WTC11 (cell line): ENCODE data around the gene TASP1. TPM values are rescaled to one million over a fixed set of nuclear protein-coding genes. Genes with fewer than 3 reads are reported as not detected.

Experiments used
- ATAC-seq: fragments of 200-7000 bp; cut with Tn5 transposase; 2 replicates; pipeline ENCODE4 v1.10.0; 2021; ENCODE audit warnings: mild to moderate bottlenecking, moderate library complexity
- CTCF ChIA-PET: fragments of 300-600 bp; sonication (Branson Sonifier 250); formaldehyde crosslinking; loops from one replicate; lab custom pipeline; 2021; ENCODE audit warnings: antibody characterized with exemption; lab: Charles Lee
- POLR2A ChIA-PET: fragments of 350-600 bp; sonication (Branson Sonifier 250); formaldehyde crosslinking; loops from one replicate; lab custom pipeline; 2021; ENCODE audit warnings: antibody characterized with exemption; lab: Charles Lee
- DNase-seq: peaks from one replicate; pipeline ENCODE4 v3.0.0; 2021; ENCODE audit warnings: low spot score
- H3K27ac Mint-ChIP-seq: 2 replicates; pipeline ENCODE4 v1.8.0; 2021; ENCODE audit warnings: mixed read lengths
- H3K27me3 Mint-ChIP-seq: 2 replicates; pipeline ENCODE4 v1.8.0; 2021; ENCODE audit warnings: low read depth, mild to moderate bottlenecking, moderate library complexity, mixed read lengths
- H3K36me3 Mint-ChIP-seq: 2 replicates; pipeline ENCODE4 v1.8.0; 2021; ENCODE audit warnings: mixed read lengths
- H3K4me1 Mint-ChIP-seq: 2 replicates; pipeline ENCODE4 v1.8.0; 2022; ENCODE audit warnings: mixed read lengths
- H3K4me3 Mint-ChIP-seq: 2 replicates; pipeline ENCODE4 v1.8.0; 2021; ENCODE audit warnings: mild to moderate bottlenecking, moderate library complexity, mixed read lengths
- H3K9me3 Mint-ChIP-seq: 2 replicates; pipeline ENCODE4 v1.8.0; 2021; ENCODE audit warnings: mixed read lengths
- ATF1 ChIP-seq: sonication (generic); formaldehyde crosslinking; IDR thresholded peaks from 2 replicates; pipeline ENCODE4 v1.8.1; 2023; ENCODE audit warnings: mild to moderate bottlenecking, moderate library complexity, missing genetic modification reagents
- OVOL2 ChIP-seq: fragments of 250-450 bp; sonication (Bioruptor Pico); IDR thresholded peaks from 2 replicates; pipeline ENCODE4 v1.9.0; 2021; ENCODE audit warnings: mild to moderate bottlenecking, borderline replicate concordance
- TP53 ChIP-seq: sonication (generic); formaldehyde crosslinking; IDR thresholded peaks from 2 replicates; pipeline ENCODE4 v1.8.1; 2023; ENCODE audit warnings: mild to moderate bottlenecking, missing genetic modification reagents
- ZNF317 ChIP-seq: sonication (generic); formaldehyde crosslinking; IDR thresholded peaks from 2 replicates; pipeline ENCODE4 v1.8.1; 2023; ENCODE audit warnings: low read depth, mild to moderate bottlenecking, moderate library complexity, missing genetic modification reagents, borderline replicate concordance
- total RNA-seq: library from RNA; stranded (reverse); gene quantifications from 3 replicates; pipeline ENCODE4 v1.2.3, GENCODE V29; 2021
- TF ChIP-seq, protein P1 (sequence below): sonication (generic); formaldehyde crosslinking; IDR thresholded peaks from 2 replicates; pipeline ENCODE4 v1.8.1; 2023; ENCODE audit warnings: mild to moderate bottlenecking, missing genetic modification reagents
- TF ChIP-seq, protein P2 (sequence below): fragments of 250-450 bp; sonication (Bioruptor Pico); IDR thresholded peaks from 2 replicates; pipeline ENCODE4 v1.9.0; 2021; ENCODE audit warnings: mild to moderate bottlenecking
- TF ChIP-seq, protein P3 (sequence below): fragments of 250-450 bp; sonication (Bioruptor Pico); IDR thresholded peaks from 2 replicates; pipeline ENCODE4 v1.8.0; 2021; ENCODE audit warnings: mild to moderate bottlenecking
- TF ChIP-seq, protein P4 (sequence below): sonication (generic); formaldehyde crosslinking; IDR thresholded peaks from 2 replicates; pipeline ENCODE4 v1.8.0; 2022; ENCODE audit warnings: missing genetic modification reagents
- TF ChIP-seq, protein P5 (sequence below): sonication (generic); formaldehyde crosslinking; IDR thresholded peaks from 2 replicates; pipeline ENCODE4 v1.8.0; 2023; ENCODE audit warnings: missing genetic modification reagents, mild to moderate bottlenecking, borderline replicate concordance

TASP1 gene
- total RNA-seq, 1 experiment from 2014 or later: 12.4 TPM

DNA sequence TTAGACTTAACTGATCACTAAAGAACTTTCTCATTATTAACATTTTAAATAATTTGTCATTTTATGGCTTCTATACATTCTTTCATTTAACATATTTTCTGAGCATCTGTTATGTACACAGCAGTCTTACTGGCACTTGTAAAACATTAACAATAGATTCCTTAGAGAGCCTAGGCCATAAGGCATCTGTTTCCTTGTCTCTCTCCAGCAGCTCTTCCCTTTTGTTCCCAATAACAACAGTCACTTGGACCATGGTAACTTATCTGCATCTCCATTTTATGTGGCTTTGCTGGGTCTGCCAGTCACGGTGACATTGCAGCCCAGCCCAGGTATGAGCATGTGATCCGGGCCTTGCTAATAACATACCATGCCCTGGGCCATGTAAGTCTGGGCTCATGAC, 11.7 kb upstream of the TASP1 start (continued):
- TF ChIP-seq, protein P1, sequence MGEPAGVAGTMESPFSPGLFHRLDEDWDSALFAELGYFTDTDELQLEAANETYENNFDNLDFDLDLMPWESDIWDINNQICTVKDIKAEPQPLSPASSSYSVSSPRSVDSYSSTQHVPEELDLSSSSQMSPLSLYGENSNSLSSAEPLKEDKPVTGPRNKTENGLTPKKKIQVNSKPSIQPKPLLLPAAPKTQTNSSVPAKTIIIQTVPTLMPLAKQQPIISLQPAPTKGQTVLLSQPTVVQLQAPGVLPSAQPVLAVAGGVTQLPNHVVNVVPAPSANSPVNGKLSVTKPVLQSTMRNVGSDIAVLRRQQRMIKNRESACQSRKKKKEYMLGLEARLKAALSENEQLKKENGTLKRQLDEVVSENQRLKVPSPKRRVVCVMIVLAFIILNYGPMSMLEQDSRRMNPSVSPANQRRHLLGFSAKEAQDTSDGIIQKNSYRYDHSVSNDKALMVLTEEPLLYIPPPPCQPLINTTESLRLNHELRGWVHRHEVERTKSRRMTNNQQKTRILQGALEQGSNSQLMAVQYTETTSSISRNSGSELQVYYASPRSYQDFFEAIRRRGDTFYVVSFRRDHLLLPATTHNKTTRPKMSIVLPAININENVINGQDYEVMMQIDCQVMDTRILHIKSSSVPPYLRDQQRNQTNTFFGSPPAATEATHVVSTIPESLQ: no peak
- TF ChIP-seq ZNF317 (CRISPR knock-in tag) (no peak), OVOL2 (no peak), ATF1 (CRISPR knock-in tag) (no peak), TP53 (CRISPR knock-in tag) (no peak)
- TF ChIP-seq, protein P2, sequence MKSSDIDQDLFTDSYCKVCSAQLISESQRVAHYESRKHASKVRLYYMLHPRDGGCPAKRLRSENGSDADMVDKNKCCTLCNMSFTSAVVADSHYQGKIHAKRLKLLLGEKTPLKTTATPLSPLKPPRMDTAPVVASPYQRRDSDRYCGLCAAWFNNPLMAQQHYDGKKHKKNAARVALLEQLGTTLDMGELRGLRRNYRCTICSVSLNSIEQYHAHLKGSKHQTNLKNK (CRISPR knock-in tag): no peak
- TF ChIP-seq, protein P3, sequence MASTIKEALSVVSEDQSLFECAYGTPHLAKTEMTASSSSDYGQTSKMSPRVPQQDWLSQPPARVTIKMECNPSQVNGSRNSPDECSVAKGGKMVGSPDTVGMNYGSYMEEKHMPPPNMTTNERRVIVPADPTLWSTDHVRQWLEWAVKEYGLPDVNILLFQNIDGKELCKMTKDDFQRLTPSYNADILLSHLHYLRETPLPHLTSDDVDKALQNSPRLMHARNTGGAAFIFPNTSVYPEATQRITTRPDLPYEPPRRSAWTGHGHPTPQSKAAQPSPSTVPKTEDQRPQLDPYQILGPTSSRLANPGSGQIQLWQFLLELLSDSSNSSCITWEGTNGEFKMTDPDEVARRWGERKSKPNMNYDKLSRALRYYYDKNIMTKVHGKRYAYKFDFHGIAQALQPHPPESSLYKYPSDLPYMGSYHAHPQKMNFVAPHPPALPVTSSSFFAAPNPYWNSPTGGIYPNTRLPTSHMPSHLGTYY (CRISPR knock-in tag): no peak
- TF ChIP-seq, protein P4, sequence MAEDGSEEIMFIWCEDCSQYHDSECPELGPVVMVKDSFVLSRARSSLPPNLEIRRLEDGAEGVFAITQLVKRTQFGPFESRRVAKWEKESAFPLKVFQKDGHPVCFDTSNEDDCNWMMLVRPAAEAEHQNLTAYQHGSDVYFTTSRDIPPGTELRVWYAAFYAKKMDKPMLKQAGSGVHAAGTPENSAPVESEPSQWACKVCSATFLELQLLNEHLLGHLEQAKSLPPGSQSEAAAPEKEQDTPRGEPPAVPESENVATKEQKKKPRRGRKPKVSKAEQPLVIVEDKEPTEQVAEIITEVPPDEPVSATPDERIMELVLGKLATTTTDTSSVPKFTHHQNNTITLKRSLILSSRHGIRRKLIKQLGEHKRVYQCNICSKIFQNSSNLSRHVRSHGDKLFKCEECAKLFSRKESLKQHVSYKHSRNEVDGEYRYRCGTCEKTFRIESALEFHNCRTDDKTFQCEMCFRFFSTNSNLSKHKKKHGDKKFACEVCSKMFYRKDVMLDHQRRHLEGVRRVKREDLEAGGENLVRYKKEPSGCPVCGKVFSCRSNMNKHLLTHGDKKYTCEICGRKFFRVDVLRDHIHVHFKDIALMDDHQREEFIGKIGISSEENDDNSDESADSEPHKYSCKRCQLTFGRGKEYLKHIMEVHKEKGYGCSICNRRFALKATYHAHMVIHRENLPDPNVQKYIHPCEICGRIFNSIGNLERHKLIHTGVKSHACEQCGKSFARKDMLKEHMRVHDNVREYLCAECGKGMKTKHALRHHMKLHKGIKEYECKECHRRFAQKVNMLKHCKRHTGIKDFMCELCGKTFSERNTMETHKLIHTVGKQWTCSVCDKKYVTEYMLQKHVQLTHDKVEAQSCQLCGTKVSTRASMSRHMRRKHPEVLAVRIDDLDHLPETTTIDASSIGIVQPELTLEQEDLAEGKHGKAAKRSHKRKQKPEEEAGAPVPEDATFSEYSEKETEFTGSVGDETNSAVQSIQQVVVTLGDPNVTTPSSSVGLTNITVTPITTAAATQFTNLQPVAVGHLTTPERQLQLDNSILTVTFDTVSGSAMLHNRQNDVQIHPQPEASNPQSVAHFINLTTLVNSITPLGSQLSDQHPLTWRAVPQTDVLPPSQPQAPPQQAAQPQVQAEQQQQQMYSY (CRISPR knock-in tag): no peak
- TF ChIP-seq, protein P5, sequence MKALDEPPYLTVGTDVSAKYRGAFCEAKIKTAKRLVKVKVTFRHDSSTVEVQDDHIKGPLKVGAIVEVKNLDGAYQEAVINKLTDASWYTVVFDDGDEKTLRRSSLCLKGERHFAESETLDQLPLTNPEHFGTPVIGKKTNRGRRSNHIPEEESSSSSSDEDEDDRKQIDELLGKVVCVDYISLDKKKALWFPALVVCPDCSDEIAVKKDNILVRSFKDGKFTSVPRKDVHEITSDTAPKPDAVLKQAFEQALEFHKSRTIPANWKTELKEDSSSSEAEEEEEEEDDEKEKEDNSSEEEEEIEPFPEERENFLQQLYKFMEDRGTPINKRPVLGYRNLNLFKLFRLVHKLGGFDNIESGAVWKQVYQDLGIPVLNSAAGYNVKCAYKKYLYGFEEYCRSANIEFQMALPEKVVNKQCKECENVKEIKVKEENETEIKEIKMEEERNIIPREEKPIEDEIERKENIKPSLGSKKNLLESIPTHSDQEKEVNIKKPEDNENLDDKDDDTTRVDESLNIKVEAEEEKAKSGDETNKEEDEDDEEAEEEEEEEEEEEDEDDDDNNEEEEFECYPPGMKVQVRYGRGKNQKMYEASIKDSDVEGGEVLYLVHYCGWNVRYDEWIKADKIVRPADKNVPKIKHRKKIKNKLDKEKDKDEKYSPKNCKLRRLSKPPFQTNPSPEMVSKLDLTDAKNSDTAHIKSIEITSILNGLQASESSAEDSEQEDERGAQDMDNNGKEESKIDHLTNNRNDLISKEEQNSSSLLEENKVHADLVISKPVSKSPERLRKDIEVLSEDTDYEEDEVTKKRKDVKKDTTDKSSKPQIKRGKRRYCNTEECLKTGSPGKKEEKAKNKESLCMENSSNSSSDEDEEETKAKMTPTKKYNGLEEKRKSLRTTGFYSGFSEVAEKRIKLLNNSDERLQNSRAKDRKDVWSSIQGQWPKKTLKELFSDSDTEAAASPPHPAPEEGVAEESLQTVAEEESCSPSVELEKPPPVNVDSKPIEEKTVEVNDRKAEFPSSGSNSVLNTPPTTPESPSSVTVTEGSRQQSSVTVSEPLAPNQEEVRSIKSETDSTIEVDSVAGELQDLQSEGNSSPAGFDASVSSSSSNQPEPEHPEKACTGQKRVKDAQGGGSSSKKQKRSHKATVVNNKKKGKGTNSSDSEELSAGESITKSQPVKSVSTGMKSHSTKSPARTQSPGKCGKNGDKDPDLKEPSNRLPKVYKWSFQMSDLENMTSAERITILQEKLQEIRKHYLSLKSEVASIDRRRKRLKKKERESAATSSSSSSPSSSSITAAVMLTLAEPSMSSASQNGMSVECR (CRISPR knock-in tag): no peak

DNA sequence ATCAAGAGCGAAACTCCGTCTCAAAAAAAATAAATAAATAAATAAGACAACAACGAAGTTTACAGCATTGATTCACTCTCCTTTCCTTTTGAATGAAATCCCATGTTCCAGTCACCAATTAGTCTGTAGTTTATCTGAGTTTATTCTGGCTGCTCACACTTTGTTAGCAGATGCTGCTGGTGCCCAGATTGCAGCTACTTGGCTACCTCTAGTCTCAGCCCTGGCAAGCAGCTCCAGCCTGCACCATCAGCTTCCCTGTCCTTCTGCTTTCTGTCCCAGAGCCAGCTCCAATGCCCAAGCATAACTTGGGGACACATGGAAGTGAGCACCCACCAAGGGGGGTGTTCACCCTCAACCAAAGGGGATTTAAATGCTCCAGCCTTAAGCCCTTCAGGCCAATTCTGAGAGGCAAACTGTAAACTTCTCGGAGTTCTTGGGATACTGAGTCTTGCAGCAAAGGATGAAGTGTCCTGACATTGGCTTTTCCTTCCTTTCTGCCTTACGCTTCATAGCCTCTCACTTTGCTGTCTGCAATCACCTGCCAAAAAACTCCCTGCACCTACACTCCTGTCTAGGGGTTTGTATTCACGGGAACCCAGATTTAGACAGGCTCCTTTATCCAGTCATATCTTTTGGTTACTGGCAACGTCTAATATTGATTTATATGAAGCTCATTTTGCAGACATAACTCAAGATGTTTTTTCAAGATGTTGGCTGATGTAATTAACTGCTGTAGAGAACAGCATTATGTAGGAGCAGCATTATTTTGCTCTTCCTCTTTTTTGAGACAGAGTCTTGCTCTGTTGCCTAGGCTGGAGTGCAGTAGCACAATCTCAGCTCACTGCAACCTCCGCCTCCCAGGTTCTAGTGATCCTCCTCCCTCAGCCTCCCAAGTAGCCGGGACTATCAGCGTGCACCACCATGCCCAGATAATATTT, 9.8 kb upstream of the TASP1 start:
- no peak for TF ChIP-seq ZNF317 (CRISPR knock-in tag)
- TF ChIP-seq, all 79 proteins: peak for 0
- H3K27ac Mint-ChIP-seq: 0 out of 2 replicates have a peak overlapping the region, but pooled peaks have one; percentile 8
- ChIA-PET POLR2A (no interaction called here), CTCF (interaction anchor here (1.2 to 1.5 kb wide), 2 partner anchors 38 to 123 kb away, joined by 3 read pairs; no protein-coding TSS in a partner anchor)
- DNase-seq (no peak), ATAC-seq (no peak)
- H3K4me3 Mint-ChIP-seq: no peak overlapping the region
- H3K4me1 Mint-ChIP-seq: peaks cover 21% of the 10 kb centered on the region
- peaks cover 5% of the 10 kb centered on the region; the same call in 1 of the 2 replicates for H3K9me3 Mint-ChIP-seq
- H3K36me3 Mint-ChIP-seq: no peaks in the 10 kb centered on the region
- no peaks in the 10 kb centered on the region for H3K27me3 Mint-ChIP-seq
